ENCODE data around the gene CFAP46. TPM values are rescaled to one million over a fixed set of nuclear protein-coding genes. Genes with fewer than 3 reads are reported as not detected.

The CFAP46 gene
- total RNA-seq, 2 experiments from 2014 or later, result not detected

DNA sequence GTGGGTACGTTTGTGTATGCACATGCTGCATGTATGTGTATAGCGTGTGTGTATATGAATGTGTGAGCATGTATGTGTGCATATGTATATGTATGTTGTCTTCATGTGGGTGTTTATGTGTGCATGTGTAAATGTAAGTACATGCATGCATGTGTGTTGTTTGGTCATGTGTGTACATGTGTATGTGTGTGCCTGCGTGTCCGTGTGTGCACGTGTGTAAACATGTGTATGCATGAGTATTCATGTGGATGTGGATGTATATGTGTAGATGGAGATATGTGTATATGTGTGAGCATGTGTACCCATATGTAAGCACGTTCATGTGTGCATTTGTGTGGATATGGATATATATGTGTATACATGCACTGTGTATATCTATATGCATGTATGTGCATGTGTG, 5.5 kb upstream of the CFAP46 start:
- no peaks in the 10 kb centered on the region for H3K36me3 ChIP-seq (ENCODE audit: insufficient read depth, low read length)
- intact Hi-C loops (cut with micrococcal nuclease; ENCODE audit: unreplicated experiment), result no loop called here

DNA sequence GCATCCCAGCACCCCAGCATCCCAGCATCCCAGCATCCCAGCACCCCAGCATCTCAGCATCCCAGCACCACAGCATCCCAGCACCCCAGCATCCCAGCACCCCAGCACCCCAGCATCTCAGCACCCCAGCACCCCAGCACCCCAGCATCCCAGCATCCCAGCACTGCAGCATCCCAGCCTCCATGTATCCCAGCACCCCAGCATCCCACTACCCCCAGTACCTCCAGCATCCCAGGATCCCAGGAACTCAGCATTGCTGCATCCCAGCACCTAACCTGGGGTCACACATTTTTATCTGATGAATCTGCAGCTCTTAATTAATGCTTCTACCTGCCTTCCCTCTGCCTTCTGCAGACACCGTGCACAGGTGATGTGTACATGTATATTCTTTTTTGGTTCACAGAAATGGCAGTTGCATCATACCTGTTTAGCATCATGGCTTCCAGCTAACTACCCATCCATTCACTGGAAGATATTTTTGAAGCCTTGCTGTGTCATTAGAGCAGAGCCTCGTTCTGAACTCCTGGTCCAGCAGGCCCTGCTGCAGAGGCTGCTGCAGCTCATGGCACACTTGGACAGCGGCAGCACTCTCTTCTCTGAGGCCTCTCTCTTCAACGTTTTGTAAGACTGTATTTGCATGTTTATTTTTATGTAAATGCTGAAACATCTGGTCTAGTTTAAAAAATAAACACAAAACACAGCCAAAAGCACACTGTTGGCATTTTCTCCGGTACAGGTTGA, 4.6 kb upstream of the CFAP46 start:
- Histone ChIP-seq H3K9me2 (ENCODE audit: insufficient read depth, low read length) (no peaks in the 10 kb centered on the region), H3K27ac (ENCODE audit: low read depth, low read length, poor library complexity, severe bottlenecking) (no peak overlapping the region), H3K9me3 (ENCODE audit: low read length) (no peaks in the 10 kb centered on the region), H4K20me1 (ENCODE audit: insufficient read depth, low read length) (no peaks in the 10 kb centered on the region), H3K79me2 (ENCODE audit: insufficient read depth, low read depth, low read length) (no peaks in the 10 kb centered on the region), H3K4me3 (ENCODE audit: low read depth, low read length, poor library complexity, severe bottlenecking) (no peak overlapping the region), H3K36me3 (ENCODE audit: insufficient read depth, low read length) (no peaks in the 10 kb centered on the region), H3K4me1 (ENCODE audit: insufficient read depth, low read length, poor library complexity, severe bottlenecking) (no peaks in the 10 kb centered on the region), H2AFZ (ENCODE audit: low read length) (no peak overlapping the region), H3K4me2 (ENCODE audit: low read length) (no peak overlapping the region)
- intact Hi-C loops (cut with micrococcal nuclease; ENCODE audit: unreplicated experiment), result no loop called here
- TF ChIP-seq, protein P1, sequence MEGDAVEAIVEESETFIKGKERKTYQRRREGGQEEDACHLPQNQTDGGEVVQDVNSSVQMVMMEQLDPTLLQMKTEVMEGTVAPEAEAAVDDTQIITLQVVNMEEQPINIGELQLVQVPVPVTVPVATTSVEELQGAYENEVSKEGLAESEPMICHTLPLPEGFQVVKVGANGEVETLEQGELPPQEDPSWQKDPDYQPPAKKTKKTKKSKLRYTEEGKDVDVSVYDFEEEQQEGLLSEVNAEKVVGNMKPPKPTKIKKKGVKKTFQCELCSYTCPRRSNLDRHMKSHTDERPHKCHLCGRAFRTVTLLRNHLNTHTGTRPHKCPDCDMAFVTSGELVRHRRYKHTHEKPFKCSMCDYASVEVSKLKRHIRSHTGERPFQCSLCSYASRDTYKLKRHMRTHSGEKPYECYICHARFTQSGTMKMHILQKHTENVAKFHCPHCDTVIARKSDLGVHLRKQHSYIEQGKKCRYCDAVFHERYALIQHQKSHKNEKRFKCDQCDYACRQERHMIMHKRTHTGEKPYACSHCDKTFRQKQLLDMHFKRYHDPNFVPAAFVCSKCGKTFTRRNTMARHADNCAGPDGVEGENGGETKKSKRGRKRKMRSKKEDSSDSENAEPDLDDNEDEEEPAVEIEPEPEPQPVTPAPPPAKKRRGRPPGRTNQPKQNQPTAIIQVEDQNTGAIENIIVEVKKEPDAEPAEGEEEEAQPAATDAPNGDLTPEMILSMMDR (conservative IDR thresholded peaks at IDR 0.05; ENCODE audit: low read length), result no peak
- no peak for TF ChIP-seq EZH2phosphoT487 (IDR thresholded peaks at IDR 0.05; ENCODE audit: borderline replicate concordance, low read depth, low read length)
- DNase-seq (ENCODE audit: low spot score), result no peak
- CTCF ChIA-PET (ENCODE audit: unreplicated experiment), result no interaction called here
- BruUV-seq (replicated peaks), result no TSS peak
- POLR2A ChIA-PET, result interaction anchor here (0.7 kb wide), 2 partner anchors 10 to 1835 kb away, joined by 3 read pairs; no protein-coding TSS in a partner anchor

More for the DNA sequence above, 5.5 kb upstream of the CFAP46 start:
- Histone ChIP-seq H3K27ac (ENCODE audit: low read depth, low read length, poor library complexity, severe bottlenecking) (no peak overlapping the region), H2AFZ (ENCODE audit: low read length) (no peak overlapping the region), H3K9me2 (ENCODE audit: insufficient read depth, low read length) (no peaks in the 10 kb centered on the region), H3K4me1 (ENCODE audit: insufficient read depth, low read length, poor library complexity, severe bottlenecking) (no peaks in the 10 kb centered on the region), H3K4me2 (ENCODE audit: low read length) (no peak overlapping the region), H3K4me3 (ENCODE audit: low read depth, low read length, poor library complexity, severe bottlenecking) (no peak overlapping the region), H3K79me2 (ENCODE audit: insufficient read depth, low read depth, low read length) (no peaks in the 10 kb centered on the region), H3K9me3 (ENCODE audit: low read length) (no peaks in the 10 kb centered on the region), H4K20me1 (ENCODE audit: insufficient read depth, low read length) (no peaks in the 10 kb centered on the region)
- CTCF ChIA-PET (ENCODE audit: unreplicated experiment), result no interaction called here
- TF ChIP-seq, protein P1 (conservative IDR thresholded peaks at IDR 0.05; ENCODE audit: low read length), result no peak
- no peak for TF ChIP-seq EZH2phosphoT487 (IDR thresholded peaks at IDR 0.05; ENCODE audit: borderline replicate concordance, low read depth, low read length)
- DNase-seq (ENCODE audit: low spot score), result no peak
- BruUV-seq (replicated peaks), result no TSS peak
- POLR2A ChIA-PET, result no interaction called here

- no peaks in the 10 kb centered on the region for H3K4me1 ChIP-seq (ENCODE audit: insufficient read depth, low read length, poor library complexity, severe bottlenecking)
- no peaks in the 10 kb centered on the region for H4K20me1 ChIP-seq (ENCODE audit: insufficient read depth, low read length)
- H3K79me2 ChIP-seq (ENCODE audit: insufficient read depth, low read depth, low read length), result no peaks in the 10 kb centered on the region
- H2AFZ ChIP-seq (ENCODE audit: low read length), result no peak overlapping the region
- H3K27ac ChIP-seq (ENCODE audit: low read depth, low read length, poor library complexity, severe bottlenecking), result no peak overlapping the region
- intact Hi-C loops (cut with micrococcal nuclease; ENCODE audit: unreplicated experiment), result no loop called here
- DNase-seq (ENCODE audit: low spot score), result no peak
- H3K4me3 ChIP-seq (ENCODE audit: low read depth, low read length, poor library complexity, severe bottlenecking), result no peak overlapping the region
- H3K4me2 ChIP-seq (ENCODE audit: low read length), result no peak overlapping the region
- POLR2A ChIA-PET, result no interaction called here
- no peaks in the 10 kb centered on the region for H3K9me2 ChIP-seq (ENCODE audit: insufficient read depth, low read length)
- H3K9me3 ChIP-seq (ENCODE audit: low read length), result no peaks in the 10 kb centered on the region
- TF ChIP-seq, protein P1 (conservative IDR thresholded peaks at IDR 0.05; ENCODE audit: low read length), result no peak
- TF ChIP-seq EZH2phosphoT487 (IDR thresholded peaks at IDR 0.05; ENCODE audit: borderline replicate concordance, low read depth, low read length), result no peak
- BruUV-seq (replicated peaks), result no TSS peak
- H3K36me3 ChIP-seq (ENCODE audit: insufficient read depth, low read length), result no peaks in the 10 kb centered on the region
- CTCF ChIA-PET (ENCODE audit: unreplicated experiment), result interaction anchor here (0.6 kb wide), 1 partner anchor 1501 kb away, joined by 4 read pairs; no protein-coding TSS in a partner anchor
Measured at GRCh38 chr10:132946311-132946710, 3.9 kb upstream of the CFAP46 start.
